Esophagus squamous epithelium (tissue), 4 donors: Measurements from ENCODE around the gene CAMK2A.

Experiments
- CTCF ChIP-seq, 6 experiments: fragments of 450-650 bp in 4 of 6; fragments of 200-600 bp in 2 of 6; sonication (generic) in 2 of 6; IDR thresholded peaks; one replicate each; pipeline ENCODE4 v1.5.1; 2016 to 2019; ENCODE audit warnings: antibody characterized with exemption in 6 of 6, mild to moderate bottlenecking in 4 of 6, moderate library complexity in 4 of 6
- POLR2A ChIP-seq, 4 donors: fragments of 450-650 bp; IDR thresholded peaks; one replicate each; pipeline ENCODE4 v1.6.1; 2017; ENCODE audit warnings: antibody characterized with exemption in 4 of 4, mild to moderate bottlenecking in 4 of 4, moderate library complexity in 3 of 4

- TF ChIP-seq CTCF (IDR thresholded peaks at IDR 0.05) (no peak), POLR2A (IDR thresholded peaks at IDR 0.05) (no peak)
These were observed 49.6 kb upstream of the CAMK2A start for GRCh38 chr5:150339165-150339564.
